Activated B cell treated with CpG ODN at 0.5 μM for 24 hours (primary cell): ENCODE data around the gene RNF26. TPM values are rescaled to one million over a fixed set of nuclear protein-coding genes. Genes with fewer than 3 reads are reported as not detected.

Source experiments
- ATAC-seq: fragments of 200-7000 bp; cut with Tn5 transposase; one replicate; pipeline ENCODE4 v1.10.0; 2021; ENCODE audit warnings: low read depth, mild to moderate bottlenecking, moderate library complexity
- CTCF ChIA-PET: fragments of 350-600 bp; sonication (Branson Sonifier 250); formaldehyde crosslinking; loops from one replicate; lab custom pipeline; 2021; ENCODE audit warnings: antibody characterized with exemption; lab: Charles Lee
- POLR2A ChIA-PET: fragments of 350-600 bp; sonication (Branson Sonifier 250); formaldehyde crosslinking; loops from one replicate; lab custom pipeline; 2021; ENCODE audit warnings: antibody characterized with exemption; lab: Charles Lee
- DNase-seq: peaks from one replicate; pipeline ENCODE4 v3.0.0; 2022
- H3K27ac Mint-ChIP-seq: one replicate; pipeline ENCODE4 v1.8.0; 2020; ENCODE audit warnings: mixed read lengths
- H3K27me3 Mint-ChIP-seq: one replicate; pipeline ENCODE4 v1.8.0; 2021; ENCODE audit warnings: mixed read lengths
- H3K36me3 Mint-ChIP-seq: one replicate; pipeline ENCODE4 v1.8.0; 2021; ENCODE audit warnings: low read depth, mixed read lengths
- H3K4me1 Mint-ChIP-seq: one replicate; pipeline ENCODE4 v1.8.0; 2021; ENCODE audit warnings: mixed read lengths
- H3K4me3 Mint-ChIP-seq: one replicate; pipeline ENCODE4 v1.8.0; 2020; ENCODE audit warnings: mild to moderate bottlenecking, mixed read lengths
- H3K9me3 Mint-ChIP-seq: one replicate; pipeline ENCODE4 v1.8.0; 2020; ENCODE audit warnings: mixed read lengths
- CTCF ChIP-seq: fragments of 200-600 bp; IDR thresholded peaks from one replicate; pipeline ENCODE4 v1.8.0; 2022; ENCODE audit warnings: antibody characterized with exemption, mild to moderate bottlenecking
- intact Hi-C: fragments of 100-400 bp; cut with micrococcal nuclease; formaldehyde crosslinking; loops from one replicate; pipeline ENCODE4 v1.15.1; 2024
- total RNA-seq: library from RNA; stranded (reverse); gene quantifications from 2 replicates; pipeline ENCODE4 v1.2.3, GENCODE V29; 2022

RNF26 gene
- total RNA-seq, 1 donor from 2014 or later, result 21.2 TPM

GRCh38 chr11:119377112-119377901 lies 43.0 kb downstream of the RNF26 start:
- Mint-ChIP-seq H3K36me3 (no peaks in the 10 kb centered on the region), H3K4me3 (no peak overlapping the region), H3K27me3 (peaks cover 3% of the 10 kb centered on the region), H3K4me1 (no peaks in the 10 kb centered on the region), H3K9me3 (no peaks in the 10 kb centered on the region), H3K27ac (no peak overlapping the region)
- DNase-seq (no peak), ATAC-seq (no peak)
- CTCF ChIA-PET, result interaction anchor here (2.0 to 3.4 kb wide), 2 partner anchors 21 kb away, joined by 6 to 18 read pairs; no protein-coding TSS in a partner anchor
- POLR2A ChIA-PET, result interaction anchor here (0.6 kb wide), 1 partner anchor 67 kb away, joined by 6 read pairs; no protein-coding TSS in a partner anchor
- no peak for TF ChIP-seq CTCF
- intact Hi-C loops, result no loop called here

- H3K4me1 Mint-ChIP-seq, result no peaks in the 10 kb centered on the region
- TF ChIP-seq CTCF, result no peak
- H3K36me3 Mint-ChIP-seq, result no peaks in the 10 kb centered on the region
- no peaks in the 10 kb centered on the region for H3K9me3 Mint-ChIP-seq
- H3K27ac Mint-ChIP-seq, result no peak overlapping the region
- intact Hi-C loops, result no loop called here
- ChIA-PET POLR2A (interaction anchor here (0.6 kb wide), 1 partner anchor 68 kb away, joined by 6 read pairs; no protein-coding TSS in a partner anchor), CTCF (interaction anchor here (1.1 to 2.0 kb wide), 2 partner anchors 13 to 22 kb away, joined by 3 to 6 read pairs; no protein-coding TSS in a partner anchor)
- ATAC-seq (no peak), DNase-seq (no peak)
- no peak overlapping the region for H3K4me3 Mint-ChIP-seq
- H3K27me3 Mint-ChIP-seq, result peaks cover 3% of the 10 kb centered on the region
These were observed 43.8 kb downstream of the RNF26 start for GRCh38 chr11:119377961-119378667.

GRCh38 chr11:119378851-119379465 lies 44.6 kb downstream of the RNF26 start:
- no peaks in the 10 kb centered on the region for H3K36me3 Mint-ChIP-seq

GRCh38 chr11:119380160-119380826 lies 46.0 kb downstream of the RNF26 start:
- ATAC-seq (no peak), DNase-seq (no peak)
- no peak overlapping the region for H3K27ac Mint-ChIP-seq
- ChIA-PET CTCF (interaction anchor here (1.5 kb wide), 1 partner anchor 24 kb away, joined by 19 read pairs; no protein-coding TSS in a partner anchor), POLR2A (interaction anchor here (0.9 kb wide), 1 partner anchor 46 kb away, joined by 9 read pairs; no protein-coding TSS in a partner anchor)
- H3K4me3 Mint-ChIP-seq, result no peak overlapping the region
- no peaks in the 10 kb centered on the region for H3K4me1 Mint-ChIP-seq
- intact Hi-C loops, result loop anchor here (2.0 kb wide), 2 partner anchors 173 to 371 kb away; partner anchors contain the start of gene CBL
- no peak for TF ChIP-seq CTCF
- H3K27me3 Mint-ChIP-seq, result peaks cover 3% of the 10 kb centered on the region
- no peaks in the 10 kb centered on the region for H3K9me3 Mint-ChIP-seq
- no peaks in the 10 kb centered on the region for H3K36me3 Mint-ChIP-seq

More at GRCh38 chr11:119378851-119379465, 44.6 kb downstream of the RNF26 start:
- no peak for ATAC-seq
- POLR2A ChIA-PET, result no interaction called here
- H3K4me3 Mint-ChIP-seq, result no peak overlapping the region
- intact Hi-C loops, result no loop called here
- DNase-seq, result no peak
- TF ChIP-seq CTCF, result no peak
- CTCF ChIA-PET, result interaction anchor here (1.1 to 2.0 kb wide), 2 partner anchors 14 to 22 kb away, joined by 3 to 6 read pairs; no protein-coding TSS in a partner anchor
- no peak overlapping the region for H3K27ac Mint-ChIP-seq
- no peaks in the 10 kb centered on the region for H3K9me3 Mint-ChIP-seq
- H3K27me3 Mint-ChIP-seq, result peaks cover 3% of the 10 kb centered on the region
- no peaks in the 10 kb centered on the region for H3K4me1 Mint-ChIP-seq
